HCT116 (cell line): ENCODE data around the gene CAB39. TPM values are rescaled to one million over a fixed set of nuclear protein-coding genes. Genes with fewer than 3 reads are reported as not detected.

Source experiments
- ATAC-seq: fragments of 200-7000 bp; cut with Tn5 transposase; 2 replicates; pipeline ENCODE4 v1.9.1; 2020; ENCODE audit warnings: mild to moderate bottlenecking, moderate library complexity
- BruUV-seq: library from RNA; stranded (reverse); fragments of 400-500 nt; replicated peaks from 2 replicates; lab custom pipeline; 2021; lab: Mats Ljungman, UMichigan
- CTCF ChIA-PET: fragments of 300-600 bp; sonication (Branson Sonifier 250); formaldehyde crosslinking; loops from one replicate; lab custom pipeline; 2021; ENCODE audit warnings: antibody characterized with exemption; lab: Charles Lee
- POLR2A ChIA-PET: fragments of 300-600, 350-600 bp; sonication (Branson Sonifier 250); formaldehyde crosslinking; loops from one replicate; lab custom pipeline; 2021; ENCODE audit warnings: antibody characterized with exemption; lab: Charles Lee
- RAD21 ChIA-PET, 2 experiments: fragments of 300-600 bp; sonication (Branson Sonifier 250); formaldehyde crosslinking; loops; one replicate each; lab custom pipeline; 2023; ENCODE audit warnings: low total read pairs in 2 of 2; ENCODE audit not compliant: uncharacterized antibody in 2 of 2, unreplicated experiment in 2 of 2, low non-redundant PET in 1 of 2; lab: Charles Lee
- DNase-seq: peaks from one replicate; pipeline ENCODE4 v3.0.0-alpha.2; 2010; ENCODE audit warnings: low read depth, low spot score
- H2AFZ ChIP-seq: fragments of 200-600 bp; shearing (Covaris generic), sonication (generic); 2 replicates; pipeline ENCODE4 v1.6.1; 2017; ENCODE audit warnings: low read depth, mixed run types, mixed read lengths, antibody characterized with exemption, low read length; ENCODE audit not compliant: poor library complexity, severe bottlenecking
- H3K27ac ChIP-seq: 2 replicates; pipeline ENCODE4 v1.5.1; 2012; ENCODE audit warnings: low read depth, low read length
- H3K27me3 ChIP-seq: fragments of 200-600 bp; sonication (generic); 2 replicates; pipeline ENCODE4 v1.6.1; 2016; ENCODE audit warnings: mixed run types, low read length, mixed read lengths; ENCODE audit not compliant: insufficient read depth
- H3K36me3 ChIP-seq, 2 experiments: fragments of 200-500 bp in 1 of 2; fragments of 200-600 bp in 1 of 2; sonication (Bioruptor generic) in 1 of 2; sonication (generic) in 1 of 2; 2 replicates each; pipeline versions ENCODE4 v1.5.1 to v1.6.1; 2014 to 2016; ENCODE audit warnings: low read length in 2 of 2, inconsistent platforms in 1 of 2, mixed read lengths in 1 of 2, mixed run types in 1 of 2; ENCODE audit not compliant: insufficient read depth in 2 of 2, control insufficient read depth in 1 of 2
- H3K4me1 ChIP-seq, 2 experiments: fragments of 200-600 bp in 1 of 2; sonication (generic) in 1 of 2; 2 replicates each; pipeline versions ENCODE4 v1.5.1 to v1.6.1; 2012 to 2017; ENCODE audit warnings: low read length in 2 of 2, inconsistent platforms in 1 of 2, mild to moderate bottlenecking in 1 of 2, mixed read lengths in 1 of 2, mixed run types in 1 of 2, moderate library complexity in 1 of 2; ENCODE audit not compliant: insufficient read depth in 2 of 2, control insufficient read depth in 1 of 2
- H3K4me2 ChIP-seq: fragments of 200-600 bp; sonication (generic); 2 replicates; pipeline ENCODE4 v1.6.1; 2017; ENCODE audit warnings: mixed run types, low read length, mixed read lengths
- H3K4me3 ChIP-seq, 2 experiments: fragments of 200-600 bp in 1 of 2; sonication (generic) in 1 of 2; replicated peaks in 1 of 2; 2 replicates each; pipeline ENCODE4 v1.5.1; 2011 to 2016; ENCODE audit warnings: low read length in 2 of 2, control low read depth in 1 of 2, low read depth in 1 of 2, mild to moderate bottlenecking in 1 of 2, mixed read lengths in 1 of 2, mixed run types in 1 of 2
- H3K79me2 ChIP-seq: fragments of 200-600 bp; sonication (generic); 2 replicates; pipeline ENCODE4 v1.6.1; 2017; ENCODE audit warnings: mild to moderate bottlenecking, mixed run types, low read length, moderate library complexity, mixed read lengths; ENCODE audit not compliant: insufficient read depth
- H3K9ac ChIP-seq: fragments of 200-600 bp; sonication (generic); 2 replicates; pipeline ENCODE4 v1.6.1; 2016; ENCODE audit warnings: low read length, mixed read lengths
- H3K9me2 ChIP-seq: fragments of 200-600 bp; sonication (generic), shearing (Covaris generic); 2 replicates; pipeline ENCODE4 v1.6.1; 2017; ENCODE audit warnings: mixed run types, mild to moderate bottlenecking, moderate library complexity; ENCODE audit not compliant: insufficient read depth
- H3K9me3 ChIP-seq, 2 experiments: fragments of 200-500 bp in 1 of 2; fragments of 200-600 bp in 1 of 2; sonication (Bioruptor generic) in 1 of 2; sonication (generic) in 1 of 2; 2 replicates each; pipeline ENCODE4 v1.6.1; 2014 to 2017; ENCODE audit warnings: low read length in 2 of 2, mixed read lengths in 2 of 2, inconsistent platforms in 1 of 2, low read depth in 1 of 2, mild to moderate bottlenecking in 1 of 2, mixed run types in 1 of 2, moderate library complexity in 1 of 2; ENCODE audit not compliant: control insufficient read depth in 1 of 2, insufficient read depth in 1 of 2
- H4K20me1 ChIP-seq: fragments of 200-600 bp; sonication (generic), shearing (Covaris generic); 2 replicates; pipeline ENCODE4 v1.6.1; 2017; ENCODE audit warnings: mixed run types, mild to moderate bottlenecking, moderate library complexity; ENCODE audit not compliant: insufficient read depth
- CBX3 ChIP-seq: IDR thresholded peaks from 2 replicates; pipeline ENCODE4 v1.6.1; 2012; ENCODE audit warnings: low read depth
- CEBPB ChIP-seq: IDR thresholded peaks from 2 replicates; pipeline ENCODE4 v1.6.1; 2012; ENCODE audit warnings: low read depth
- EGR1 ChIP-seq: IDR thresholded peaks from 2 replicates; pipeline ENCODE4 v1.6.1; 2012; ENCODE audit warnings: low read depth
- EZH2phosphoT487 ChIP-seq: fragments of 200-600 bp; IDR thresholded peaks from 2 replicates; pipeline ENCODE4 v1.6.1; 2018; ENCODE audit warnings: antibody characterized with exemption, borderline replicate concordance
- MAX ChIP-seq: IDR thresholded peaks from 2 replicates; pipeline ENCODE4 v1.6.1; 2012
- POLR2A ChIP-seq: IDR thresholded peaks from 2 replicates; pipeline ENCODE4 v1.7.0; 2011; ENCODE audit warnings: borderline replicate concordance; ENCODE audit not compliant: insufficient read depth, insufficient read length; ENCODE audit errors: extremely low read depth
- SIN3A ChIP-seq: IDR thresholded peaks from 2 replicates; pipeline ENCODE4 v1.6.1; 2012; ENCODE audit warnings: low read depth
- SRF ChIP-seq: IDR thresholded peaks from 2 replicates; pipeline ENCODE4 v1.6.1; 2012; ENCODE audit warnings: low read depth
- YY1 ChIP-seq: IDR thresholded peaks from 2 replicates; pipeline ENCODE4 v1.6.1; 2011; ENCODE audit warnings: low read length, low read depth, moderate library complexity, mild to moderate bottlenecking; ENCODE audit not compliant: insufficient replicate concordance; ENCODE audit errors: extremely low read depth
- intact Hi-C: fragments of 100-400 bp; cut with micrococcal nuclease; formaldehyde crosslinking; loops from 2 replicates; pipeline ENCODE4 v1.10.0; 2022
- total RNA-seq: library from RNA; stranded (reverse); gene quantifications from one replicate; pipeline ENCODE4 v1.2.1, GENCODE V29; 2021; ENCODE audit not compliant: unreplicated experiment
- TF ChIP-seq, protein P1 (sequence below): IDR thresholded peaks from 2 replicates; pipeline ENCODE4 v1.6.1; 2012; ENCODE audit warnings: low read depth
- TF ChIP-seq, protein P2 (sequence below): IDR thresholded peaks from 2 replicates; pipeline ENCODE4 v1.6.1; 2011; ENCODE audit warnings: mild to moderate bottlenecking, low read length, moderate library complexity; ENCODE audit not compliant: insufficient replicate concordance; ENCODE audit errors: extremely low read depth

Gene CAB39
- total RNA-seq, 1 experiment from 2014 or later = 63.6 TPM

GRCh38 chr2:230761704-230762103 lies 49.1 kb downstream of the CAB39 start:
- H3K4me2 ChIP-seq = no peak overlapping the region
- BruUV-seq = no TSS peak
- no peaks in the 10 kb centered on the region for H3K4me1 ChIP-seq
- ATAC-seq = no peak
- no peak for TF ChIP-seq CEBPB
- TF ChIP-seq CBX3 = no peak
- TF ChIP-seq EZH2phosphoT487 = no peak
- no peak for TF ChIP-seq SIN3A
- H3K4me3 ChIP-seq = no peak overlapping the region
- no peaks in the 10 kb centered on the region for H3K9me2 ChIP-seq
- ChIA-PET RAD21 (no interaction called here), CTCF (interaction anchor here (0.6 to 1.6 kb wide), 9 partner anchors 11 to 47 kb away, joined by 3 to 6 read pairs (median 4); no protein-coding TSS in a partner anchor), POLR2A (no interaction called here)
- H3K27ac ChIP-seq = no peak overlapping the region
- H3K9ac ChIP-seq = no peak overlapping the region
- H3K79me2 ChIP-seq = peaks cover 39% of the 10 kb centered on the region
- H4K20me1 ChIP-seq = no peaks in the 10 kb centered on the region
- no peak for DNase-seq
- intact Hi-C loops = loop anchor here (5.0 kb wide), 1 partner anchor 36 kb away; no protein-coding TSS in a partner anchor
- H3K27me3 ChIP-seq = no peaks in the 10 kb centered on the region
- no peak overlapping the region for H2AFZ ChIP-seq
- peaks cover 4 to 6% of the 10 kb centered on the region in 2 experiments; a peak in 2 of 4 replicates for H3K36me3 ChIP-seq
- H3K9me3 ChIP-seq = no peaks in the 10 kb centered on the region

DNA sequence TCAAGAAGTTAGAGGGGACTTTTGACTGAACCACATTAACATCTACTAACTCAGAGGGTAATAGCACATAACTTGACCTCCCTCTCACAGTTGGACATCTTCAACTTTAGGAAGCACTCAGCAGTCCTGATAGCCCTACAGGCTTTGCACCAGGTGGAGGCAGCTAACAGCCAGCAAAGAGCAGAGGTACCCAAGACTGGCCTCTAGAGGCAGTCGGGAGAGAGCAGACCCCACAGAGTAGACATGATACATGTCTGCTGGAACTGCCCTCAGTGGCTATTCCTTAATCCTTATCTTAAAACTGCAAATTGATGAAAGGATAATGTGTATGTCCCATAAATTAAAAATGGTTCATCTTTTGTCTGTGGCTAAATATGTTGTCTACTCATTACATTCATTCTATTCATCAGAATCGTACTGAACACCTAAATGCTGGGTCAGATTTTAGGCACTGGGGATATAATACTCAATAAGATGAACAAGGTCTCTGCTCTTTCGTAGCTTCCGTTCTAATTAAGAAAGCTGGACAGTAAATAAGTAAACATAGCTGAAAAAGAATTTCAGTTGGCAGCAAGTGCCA lies 49.8 kb downstream of the CAB39 start:
- TSS peak; percentile 13 for BruUV-seq
- ATAC-seq (peak; percentile 100), DNase-seq (no peak)
- intact Hi-C loops = loop anchor here (5.0 kb wide), 1 partner anchor 35 kb away; no protein-coding TSS in a partner anchor
- H3K9me3 ChIP-seq = no peaks in the 10 kb centered on the region
- no peak overlapping the region for H3K27ac ChIP-seq
- H3K4me2 ChIP-seq = no peak overlapping the region
- no peak overlapping the region for H2AFZ ChIP-seq
- no peaks in the 10 kb centered on the region for H3K4me1 ChIP-seq
- POLR2A ChIA-PET = no interaction called here
- RAD21 ChIA-PET = interaction anchor here in 1 of 2 experiments (1.1 kb wide), 1 partner anchor 35 kb away, joined by 3 read pairs; no protein-coding TSS in a partner anchor
- H3K79me2 ChIP-seq = peaks cover 32% of the 10 kb centered on the region
- no peak overlapping the region for H3K9ac ChIP-seq
- H3K27me3 ChIP-seq = no peaks in the 10 kb centered on the region
- no peaks in the 10 kb centered on the region for H4K20me1 ChIP-seq
- no peak overlapping the region for H3K4me3 ChIP-seq
- H3K36me3 ChIP-seq = peaks cover 4 to 6% of the 10 kb centered on the region in 2 experiments; a peak in 2 of 4 replicates
- no peaks in the 10 kb centered on the region for H3K9me2 ChIP-seq
- CTCF ChIA-PET = interaction anchor here (0.6 to 1.6 kb wide), 9 partner anchors 11 to 48 kb away, joined by 3 to 6 read pairs (median 4); no protein-coding TSS in a partner anchor
- TF ChIP-seq SRF (no peak), MAX (no peak), POLR2A (no peak), CEBPB (no peak), SIN3A (no peak), EGR1 (no peak), CBX3 (no peak), YY1 (peak; percentile 18)
- TF ChIP-seq, protein P1, sequence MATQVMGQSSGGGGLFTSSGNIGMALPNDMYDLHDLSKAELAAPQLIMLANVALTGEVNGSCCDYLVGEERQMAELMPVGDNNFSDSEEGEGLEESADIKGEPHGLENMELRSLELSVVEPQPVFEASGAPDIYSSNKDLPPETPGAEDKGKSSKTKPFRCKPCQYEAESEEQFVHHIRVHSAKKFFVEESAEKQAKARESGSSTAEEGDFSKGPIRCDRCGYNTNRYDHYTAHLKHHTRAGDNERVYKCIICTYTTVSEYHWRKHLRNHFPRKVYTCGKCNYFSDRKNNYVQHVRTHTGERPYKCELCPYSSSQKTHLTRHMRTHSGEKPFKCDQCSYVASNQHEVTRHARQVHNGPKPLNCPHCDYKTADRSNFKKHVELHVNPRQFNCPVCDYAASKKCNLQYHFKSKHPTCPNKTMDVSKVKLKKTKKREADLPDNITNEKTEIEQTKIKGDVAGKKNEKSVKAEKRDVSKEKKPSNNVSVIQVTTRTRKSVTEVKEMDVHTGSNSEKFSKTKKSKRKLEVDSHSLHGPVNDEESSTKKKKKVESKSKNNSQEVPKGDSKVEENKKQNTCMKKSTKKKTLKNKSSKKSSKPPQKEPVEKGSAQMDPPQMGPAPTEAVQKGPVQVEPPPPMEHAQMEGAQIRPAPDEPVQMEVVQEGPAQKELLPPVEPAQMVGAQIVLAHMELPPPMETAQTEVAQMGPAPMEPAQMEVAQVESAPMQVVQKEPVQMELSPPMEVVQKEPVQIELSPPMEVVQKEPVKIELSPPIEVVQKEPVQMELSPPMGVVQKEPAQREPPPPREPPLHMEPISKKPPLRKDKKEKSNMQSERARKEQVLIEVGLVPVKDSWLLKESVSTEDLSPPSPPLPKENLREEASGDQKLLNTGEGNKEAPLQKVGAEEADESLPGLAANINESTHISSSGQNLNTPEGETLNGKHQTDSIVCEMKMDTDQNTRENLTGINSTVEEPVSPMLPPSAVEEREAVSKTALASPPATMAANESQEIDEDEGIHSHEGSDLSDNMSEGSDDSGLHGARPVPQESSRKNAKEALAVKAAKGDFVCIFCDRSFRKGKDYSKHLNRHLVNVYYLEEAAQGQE = no peak
- TF ChIP-seq, protein P2, sequence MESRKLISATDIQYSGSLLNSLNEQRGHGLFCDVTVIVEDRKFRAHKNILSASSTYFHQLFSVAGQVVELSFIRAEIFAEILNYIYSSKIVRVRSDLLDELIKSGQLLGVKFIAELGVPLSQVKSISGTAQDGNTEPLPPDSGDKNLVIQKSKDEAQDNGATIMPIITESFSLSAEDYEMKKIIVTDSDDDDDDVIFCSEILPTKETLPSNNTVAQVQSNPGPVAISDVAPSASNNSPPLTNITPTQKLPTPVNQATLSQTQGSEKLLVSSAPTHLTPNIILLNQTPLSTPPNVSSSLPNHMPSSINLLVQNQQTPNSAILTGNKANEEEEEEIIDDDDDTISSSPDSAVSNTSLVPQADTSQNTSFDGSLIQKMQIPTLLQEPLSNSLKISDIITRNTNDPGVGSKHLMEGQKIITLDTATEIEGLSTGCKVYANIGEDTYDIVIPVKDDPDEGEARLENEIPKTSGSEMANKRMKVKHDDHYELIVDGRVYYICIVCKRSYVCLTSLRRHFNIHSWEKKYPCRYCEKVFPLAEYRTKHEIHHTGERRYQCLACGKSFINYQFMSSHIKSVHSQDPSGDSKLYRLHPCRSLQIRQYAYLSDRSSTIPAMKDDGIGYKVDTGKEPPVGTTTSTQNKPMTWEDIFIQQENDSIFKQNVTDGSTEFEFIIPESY = no peak
